GM21360 (cell line): Measurements from ENCODE around the gene ARFGAP1.

Experiments
- ATAC-seq: cut with Tn5 transposase; IDR thresholded peaks from one replicate; pipeline ENCODE4 v1.9.1; 2021; ENCODE audit warnings: mild to moderate bottlenecking, moderate library complexity; ENCODE audit not compliant: unreplicated experiment

The ARFGAP1 gene

GRCh38 chr20:63306673-63307537 is 34.3 kb downstream of the ARFGAP1 start:
- ATAC-seq = no peak

- no peak for ATAC-seq
Measured at GRCh38 chr20:63307538-63308217, 35.1 kb downstream of the ARFGAP1 start.

- no peak for ATAC-seq
Measured at GRCh38 chr20:63308218-63308911, 35.8 kb downstream of the ARFGAP1 start.

GRCh38 chr20:63309261-63310071 is 36.9 kb downstream of the ARFGAP1 start:
- no peak for ATAC-seq

- no peak for ATAC-seq
Measured at GRCh38 chr20:63310265-63310991, 37.8 kb downstream of the ARFGAP1 start.

- no peak for ATAC-seq
Measured at GRCh38 chr20:63311186-63311832, 38.7 kb downstream of the ARFGAP1 start.

- ATAC-seq = no peak
Measured at GRCh38 chr20:63311833-63312243, 39.2 kb downstream of the ARFGAP1 start.

GRCh38 chr20:63312273-63312672 is 39.7 kb downstream of the ARFGAP1 start:
- no peak for ATAC-seq

GRCh38 chr20:63312690-63313348 is 40.2 kb downstream of the ARFGAP1 start:
- no peak for ATAC-seq

- ATAC-seq = no peak
Measured at GRCh38 chr20:63313349-63314014, 40.9 kb downstream of the ARFGAP1 start.

- no peak for ATAC-seq
Measured at GRCh38 chr20:63314015-63314471, 41.4 kb downstream of the ARFGAP1 start.

GRCh38 chr20:63314566-63315239 is 42.1 kb downstream of the ARFGAP1 start:
- ATAC-seq = no peak

GRCh38 chr20:63315240-63315689 is 42.7 kb downstream of the ARFGAP1 start:
- ATAC-seq = no peak

- ATAC-seq = no peak
Measured at GRCh38 chr20:63315731-63316491, 43.3 kb downstream of the ARFGAP1 start.

GRCh38 chr20:63316502-63316921 is 43.9 kb downstream of the ARFGAP1 start:
- no peak for ATAC-seq

- no peak for ATAC-seq
Measured at GRCh38 chr20:63317061-63317460, 44.4 kb downstream of the ARFGAP1 start.
